GM21528 (cell line): ENCODE data around the gene CCNA2.

Source experiments
- ATAC-seq: cut with Tn5 transposase; IDR thresholded peaks from one replicate; pipeline ENCODE4 v1.9.1; 2021; ENCODE audit warnings: mild to moderate bottlenecking, moderate library complexity; ENCODE audit not compliant: unreplicated experiment, low FRiP score

Gene CCNA2

DNA sequence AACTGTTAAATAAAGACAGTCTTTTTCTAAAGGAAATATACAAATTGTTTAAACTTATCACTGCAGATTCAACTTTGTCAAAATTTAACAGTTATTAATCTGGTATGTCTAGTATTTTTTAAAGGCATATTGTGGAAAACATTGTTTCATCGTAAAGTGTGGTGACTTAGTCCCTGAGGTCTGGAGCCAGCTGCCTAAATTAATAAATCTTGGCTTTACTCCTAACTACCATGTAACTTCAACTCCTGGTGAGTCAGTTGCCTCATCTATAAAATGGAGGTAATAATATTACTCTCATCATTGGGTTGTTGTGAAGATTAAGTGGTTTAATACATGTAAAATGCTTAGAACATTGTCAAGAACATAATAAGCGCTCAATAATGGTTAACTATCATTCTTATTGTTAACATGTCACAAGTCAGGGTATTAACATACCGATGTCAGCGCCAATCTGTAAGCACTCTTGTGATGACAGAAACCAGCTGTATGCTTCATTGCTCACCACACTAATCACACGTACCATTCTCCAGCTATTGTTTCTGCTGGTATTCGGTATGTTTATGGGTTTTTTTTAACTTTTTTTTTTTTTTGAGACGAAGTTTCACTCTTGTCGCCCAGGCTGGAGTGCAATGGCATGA is 44.6 kb downstream of the CCNA2 start:
- no peak for ATAC-seq

GRCh38 chr4:121777625-121778024 is 46.1 kb downstream of the CCNA2 start:
- ATAC-seq = no peak

GRCh38 chr4:121776610-121777401 is 46.9 kb downstream of the CCNA2 start:
- no peak for ATAC-seq

GRCh38 chr4:121773883-121774282 is 49.8 kb downstream of the CCNA2 start:
- ATAC-seq = no peak

DNA sequence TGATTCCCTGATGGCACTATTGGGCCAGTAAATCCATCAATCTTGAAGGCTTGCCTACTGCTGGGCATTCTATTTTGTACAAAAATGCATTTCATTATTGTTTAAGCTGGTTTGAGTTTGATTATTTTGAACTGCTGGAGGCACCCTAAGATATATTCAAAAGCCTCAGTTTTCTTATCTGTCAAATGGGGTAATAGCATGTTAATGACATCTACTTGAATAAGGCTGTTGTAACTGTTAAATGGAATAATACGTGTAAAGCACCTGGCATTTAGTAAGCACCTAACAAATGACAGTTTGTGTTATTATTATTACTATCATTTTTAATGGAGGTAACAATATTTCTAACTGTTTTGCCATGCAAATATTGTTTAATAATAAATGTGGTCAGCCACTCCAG is 51.8 kb downstream of the CCNA2 start:
- no peak for ATAC-seq

GRCh38 chr4:121769341-121769740 is 54.3 kb downstream of the CCNA2 start:
- no peak for ATAC-seq

GRCh38 chr4:121767166-121767565 is 56.5 kb downstream of the CCNA2 start:
- no peak for ATAC-seq
